HG03460 (cell line): Measurements from ENCODE around the gene SOX1.

ENCODE experiments used
- ATAC-seq: cut with Tn5 transposase; IDR thresholded peaks from one replicate; pipeline ENCODE4 v1.9.1; 2021; ENCODE audit not compliant: unreplicated experiment

Gene SOX1

GRCh38 chr13:112058519-112058873, 8.5 kb upstream of the SOX1 start:
- no peak for ATAC-seq

DNA sequence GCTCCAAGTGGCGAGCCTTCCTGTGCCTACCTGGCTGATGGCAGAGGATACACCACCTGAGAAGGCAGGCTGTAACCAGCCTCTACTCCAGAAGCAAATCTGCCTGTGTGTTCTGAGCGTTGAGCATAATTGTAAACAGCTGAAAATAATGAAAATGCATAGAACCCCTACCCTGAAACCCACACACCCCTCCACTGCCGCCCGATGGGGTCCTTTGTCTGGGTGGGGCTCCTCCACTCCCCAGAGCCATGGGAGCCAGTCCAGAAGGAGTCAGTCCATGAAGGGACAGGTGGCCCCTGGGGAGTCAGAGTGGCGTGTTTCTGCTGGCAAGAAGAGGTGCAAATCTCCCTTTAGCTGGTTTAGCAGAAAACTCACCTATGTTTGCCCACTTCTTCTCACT, 8.0 kb upstream of the SOX1 start:
- ATAC-seq: no peak

GRCh38 chr13:112059457-112060281, 7.3 kb upstream of the SOX1 start:
- no peak for ATAC-seq

DNA sequence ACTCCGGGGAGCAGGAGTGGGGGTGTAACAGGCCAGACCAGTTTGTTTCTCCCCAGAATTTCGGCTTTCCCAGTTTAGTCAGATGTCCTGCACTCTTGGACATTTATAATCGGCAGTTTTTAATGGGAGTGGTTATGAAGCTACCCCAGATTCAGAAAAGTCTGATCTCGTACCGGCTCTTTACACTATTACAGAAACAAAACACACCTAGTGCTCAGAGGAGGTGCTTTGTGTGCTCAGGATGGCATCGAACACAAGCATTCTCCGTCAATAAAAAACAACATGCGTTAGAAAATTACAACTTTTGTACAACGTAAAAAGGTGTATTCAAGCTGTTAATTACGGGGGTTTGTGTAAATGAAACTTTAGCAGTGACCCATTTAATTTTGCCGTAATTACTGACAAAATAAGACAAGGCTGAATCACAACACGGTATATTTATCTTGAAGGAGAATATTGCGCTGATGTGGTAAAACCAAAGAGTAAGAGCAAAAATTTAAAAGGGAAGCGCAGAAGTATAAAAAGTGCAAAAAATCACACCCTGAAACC, 6.6 kb upstream of the SOX1 start:
- no peak for ATAC-seq

- no peak for ATAC-seq
Observed at GRCh38 chr13:112060899-112061366, 6.0 kb upstream of the SOX1 start.

DNA sequence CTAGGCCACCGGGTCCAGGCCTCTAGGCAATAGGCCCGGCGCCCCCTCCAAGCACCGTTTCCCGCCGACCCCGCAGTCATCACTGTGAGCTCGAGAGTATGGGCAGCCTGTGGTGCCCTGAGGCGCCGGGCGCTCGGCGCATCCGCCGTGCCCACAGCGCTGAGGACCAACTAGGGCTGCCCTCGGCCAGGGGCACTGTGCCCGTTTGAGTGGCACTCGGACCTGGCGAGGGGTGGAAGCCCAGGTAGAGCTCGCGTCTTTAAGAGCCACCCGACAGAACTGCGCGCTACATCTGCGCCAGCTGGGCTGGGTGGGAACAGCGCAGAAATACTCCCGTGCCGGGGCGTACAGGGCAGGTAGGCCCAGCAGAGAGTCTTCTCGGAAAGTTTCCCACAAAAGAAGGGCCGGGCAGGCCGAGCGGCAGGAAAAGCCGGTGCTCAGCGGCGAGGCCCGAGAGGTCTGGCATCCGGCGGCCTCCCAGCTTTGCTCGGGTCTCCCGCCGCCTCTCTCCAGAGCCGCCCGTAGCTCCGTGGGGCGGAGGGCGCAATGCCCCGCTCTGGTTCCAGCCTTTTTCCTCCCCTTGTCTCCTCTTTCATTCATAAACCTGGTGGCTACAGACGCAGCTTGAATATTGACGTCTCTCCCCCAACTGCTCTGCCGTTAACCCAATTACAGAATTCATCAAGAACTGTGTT, 5.4 kb upstream of the SOX1 start:
- ATAC-seq: no peak

DNA sequence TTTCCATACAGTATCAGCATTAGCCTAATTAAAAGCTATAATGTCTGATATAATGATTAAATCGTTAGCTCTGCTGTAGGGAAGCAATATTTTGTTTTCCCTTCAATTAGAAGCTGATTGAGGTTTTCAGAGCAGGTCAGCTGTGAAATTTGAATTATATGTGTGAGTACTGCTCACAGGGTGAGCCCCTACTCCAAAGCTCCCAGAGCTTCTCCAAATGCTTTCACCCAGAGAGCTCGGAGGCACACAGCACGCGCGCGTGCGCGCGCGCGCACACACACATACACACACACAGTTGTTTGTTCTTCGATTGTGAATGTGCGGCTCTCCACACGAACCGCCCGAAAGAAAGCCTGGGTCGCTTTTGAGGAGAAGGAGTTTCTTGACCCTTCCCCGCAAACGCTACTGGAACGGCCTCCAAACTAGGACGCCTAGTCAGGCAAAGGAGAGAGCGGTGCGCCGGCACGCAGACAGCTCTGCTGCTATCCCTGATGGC, 4.8 kb upstream of the SOX1 start:
- no peak for ATAC-seq

DNA sequence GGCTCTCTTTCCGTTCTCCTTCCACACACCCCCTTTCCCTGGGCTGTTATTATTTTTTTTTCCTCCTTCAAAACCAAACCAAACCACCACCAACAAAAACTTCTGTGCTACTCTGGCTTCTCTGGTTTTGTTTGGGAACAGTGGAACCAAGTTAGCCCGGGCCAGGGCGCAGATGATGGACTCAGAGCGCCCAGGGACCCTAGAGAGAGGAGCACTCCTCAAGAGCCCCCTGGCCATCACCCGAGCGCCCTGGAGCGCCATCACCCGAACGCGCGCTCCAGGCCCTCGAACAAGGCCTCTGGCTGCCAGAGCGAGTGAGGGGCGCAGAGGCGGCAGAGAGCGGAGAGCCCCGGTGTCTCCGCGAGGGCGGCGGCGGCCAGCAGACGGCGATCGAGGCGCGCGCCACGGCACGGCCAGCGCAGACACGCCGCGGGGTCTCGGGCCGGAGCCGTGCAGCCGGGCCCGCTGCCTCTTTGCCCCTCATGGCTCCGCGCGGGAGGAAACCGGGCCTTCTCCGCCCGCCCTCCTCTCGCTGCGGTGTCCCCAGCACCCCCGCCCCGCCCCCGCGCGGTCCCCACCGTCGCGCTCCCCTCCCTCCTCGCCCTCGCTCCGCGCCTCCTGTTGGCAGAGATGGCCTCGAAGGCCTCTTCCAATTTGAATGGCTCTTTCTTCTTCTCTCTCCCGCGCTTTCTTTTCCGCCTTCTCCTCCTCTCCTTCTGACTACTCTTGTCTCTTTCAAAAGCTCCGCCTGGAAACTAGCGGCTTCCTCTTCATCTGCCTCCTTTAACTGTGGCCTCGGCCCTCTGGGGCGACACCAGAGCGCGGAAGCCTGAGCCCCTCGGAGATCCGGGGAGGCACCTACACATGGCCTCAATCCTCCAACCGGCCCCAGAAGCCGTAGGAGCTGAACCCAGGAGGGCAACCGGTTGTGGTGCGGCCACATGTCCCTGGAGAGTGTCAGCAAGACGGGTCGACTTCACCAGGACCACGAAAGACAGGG, 4.1 kb upstream of the SOX1 start:
- ATAC-seq: no peak

GRCh38 chr13:112063807-112064206, 3.1 kb upstream of the SOX1 start:
- no peak for ATAC-seq

GRCh38 chr13:112064222-112064621, 2.7 kb upstream of the SOX1 start:
- no peak for ATAC-seq

DNA sequence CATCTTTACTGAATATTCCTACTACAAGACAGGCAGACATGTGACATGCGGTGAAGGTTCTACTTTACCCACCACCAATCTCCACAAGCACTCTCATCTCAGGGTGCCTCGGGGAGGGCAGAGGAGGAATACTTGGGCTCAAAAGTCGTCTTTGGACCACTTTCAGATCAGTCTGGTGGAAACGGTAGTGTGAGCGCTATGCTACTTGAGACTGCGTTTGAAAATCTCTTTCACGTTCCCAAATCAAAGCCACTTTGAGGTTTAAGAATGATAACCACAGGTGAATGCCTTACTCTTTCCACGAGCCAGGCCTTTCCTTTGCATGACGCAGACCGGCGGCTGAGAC, 1.5 kb upstream of the SOX1 start:
- ATAC-seq: no peak

DNA sequence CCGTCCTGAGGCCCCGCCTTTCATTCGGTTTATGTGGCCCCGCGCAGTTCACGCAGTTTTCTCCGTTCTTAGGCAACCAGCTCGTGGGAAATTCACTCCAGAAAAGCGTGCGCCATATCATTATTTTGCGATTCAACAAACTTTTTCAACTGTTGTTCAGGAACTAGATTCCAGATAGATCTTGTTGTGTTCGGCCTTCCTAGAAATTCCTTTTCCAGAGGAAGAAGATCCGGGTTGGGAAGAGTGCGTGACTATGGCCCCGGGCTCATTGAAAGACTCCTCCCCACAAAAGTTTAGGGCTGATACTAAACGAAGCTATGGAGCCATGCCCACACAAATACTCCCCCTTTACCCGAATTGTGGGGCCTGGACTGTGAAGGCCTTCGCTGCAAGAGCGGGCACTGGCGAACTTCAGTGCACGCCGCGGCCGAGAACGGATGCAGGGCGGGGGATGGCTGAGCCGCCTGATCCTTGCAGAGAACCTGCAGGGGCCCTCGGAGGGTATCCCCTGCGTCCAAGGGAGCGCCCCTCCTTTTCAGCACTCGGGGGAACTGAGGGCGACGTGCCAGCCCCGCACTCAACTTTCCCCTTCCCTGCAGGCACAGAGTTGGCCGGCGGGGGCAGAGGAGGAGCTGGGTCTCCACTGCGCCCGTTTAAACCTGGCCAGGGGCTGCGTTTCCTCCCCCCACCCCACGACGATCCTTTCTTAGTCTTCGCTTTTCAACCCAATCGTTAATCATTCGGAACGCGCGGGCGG, 904 bp upstream of the SOX1 start:
- ATAC-seq: no peak

- ATAC-seq: no peak
Observed at GRCh38 chr13:112066624-112067004, 335 bp upstream of the SOX1 start.

GRCh38 chr13:112067871-112068539, 1.1 kb downstream of the SOX1 start:
- ATAC-seq: no peak

- ATAC-seq: no peak
Observed at GRCh38 chr13:112068540-112069060, 1.7 kb downstream of the SOX1 start.

GRCh38 chr13:112069061-112069844, 2.3 kb downstream of the SOX1 start:
- ATAC-seq: no peak

DNA sequence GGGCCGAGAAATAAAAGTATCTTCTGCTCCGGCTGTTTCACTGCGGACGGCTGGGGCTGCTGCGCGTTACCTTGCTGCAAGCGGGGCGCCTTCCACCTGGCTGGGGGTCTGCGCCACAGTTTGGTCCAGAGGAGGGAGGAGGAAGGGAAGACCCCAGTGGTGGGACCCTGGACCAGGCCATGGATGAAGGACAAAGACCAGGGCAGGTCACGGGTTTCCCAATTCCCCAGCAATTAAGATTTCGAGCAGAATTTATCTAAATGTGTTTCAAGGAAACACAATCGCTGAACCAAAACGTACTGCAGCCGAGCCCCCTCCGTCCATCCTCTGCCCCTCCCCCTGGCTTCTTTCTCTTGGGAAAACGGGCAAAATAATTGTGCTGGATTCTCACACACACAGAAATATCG, 2.9 kb downstream of the SOX1 start:
- no peak for ATAC-seq

DNA sequence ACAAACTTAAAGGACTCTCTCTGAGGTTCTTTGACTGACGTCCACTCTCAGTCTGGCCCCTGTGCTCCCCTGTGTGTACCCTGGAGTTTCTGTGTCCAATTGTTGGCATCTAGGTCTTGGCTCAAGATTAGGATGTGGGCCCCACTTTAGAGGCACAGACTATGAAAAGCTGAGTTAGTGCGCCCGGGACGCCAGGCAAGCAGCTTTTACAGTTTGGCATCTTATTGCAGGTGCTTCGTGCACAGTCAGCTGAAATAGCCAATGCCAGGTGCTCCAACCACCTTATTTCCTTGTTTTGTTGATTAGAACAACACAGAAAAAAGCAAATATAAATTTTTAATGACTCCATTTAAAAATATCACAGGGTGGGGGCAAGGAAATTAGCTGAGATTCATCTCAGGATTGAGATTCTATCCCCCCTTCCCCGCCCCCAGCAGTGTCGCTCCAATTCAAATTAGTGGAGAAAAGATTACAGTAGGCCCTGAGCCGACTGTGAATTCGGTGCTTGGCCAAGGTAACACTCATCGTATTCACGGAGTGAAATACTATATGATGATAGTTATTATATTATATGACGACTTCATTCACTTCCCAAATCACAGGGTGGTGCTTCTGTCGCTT, 4.3 kb downstream of the SOX1 start:
- no peak for ATAC-seq
